ENCODE results near the gene DCAF4.

The DCAF4 gene

GRCh38 chr14:72898448-72898847 is 27.8 kb upstream of the DCAF4 start:
- no peak for DNase-seq

DNA sequence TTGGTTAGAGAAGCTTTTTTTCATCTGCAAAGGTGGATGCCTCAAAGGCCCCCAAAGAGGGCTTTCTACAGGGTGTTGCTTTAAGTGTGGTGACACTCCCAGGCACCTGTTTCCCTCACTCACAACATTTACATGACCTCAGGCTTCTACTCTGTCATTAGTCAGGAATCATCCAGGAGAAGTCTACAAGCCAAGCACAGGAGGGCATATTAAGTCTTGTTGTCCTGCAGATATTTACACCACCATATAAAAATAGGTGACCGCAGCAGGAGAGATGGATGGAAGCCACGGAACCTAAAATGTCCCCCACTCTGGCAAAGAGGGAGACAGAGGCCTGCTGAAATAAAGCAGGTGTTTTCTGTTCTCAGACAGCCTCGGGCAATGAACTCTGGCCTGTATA is 24.9 kb upstream of the DCAF4 start:
- DNase-seq, result no peak

- DNase-seq, result no peak
These were observed 23.3 kb upstream of the DCAF4 start for GRCh38 chr14:72902801-72903530.

- DNase-seq, result no peak
These were observed 22.5 kb upstream of the DCAF4 start for GRCh38 chr14:72903716-72904115.

DNA sequence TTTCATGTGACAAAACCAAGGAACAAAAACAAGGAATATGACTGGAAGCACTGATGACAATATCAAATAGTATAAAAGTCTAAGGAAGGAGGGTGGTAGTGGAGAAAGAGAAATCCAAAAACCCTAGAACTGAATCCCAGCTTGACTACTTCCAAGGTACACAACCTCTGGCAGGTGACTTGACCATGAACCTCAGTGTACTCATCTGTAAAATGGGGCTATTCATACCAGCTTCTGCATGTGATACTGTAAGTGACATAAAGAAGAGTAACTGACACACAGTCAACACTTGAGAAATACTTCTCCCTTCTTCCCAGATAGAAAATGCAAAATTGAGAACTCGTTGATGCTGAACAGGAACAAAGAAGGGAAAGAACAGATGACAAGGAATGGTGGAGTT is 22.0 kb upstream of the DCAF4 start:
- no peak for DNase-seq

- DNase-seq, result peak; percentile 87
These were observed 21.3 kb upstream of the DCAF4 start for GRCh38 chr14:72904840-72905561.

DNA sequence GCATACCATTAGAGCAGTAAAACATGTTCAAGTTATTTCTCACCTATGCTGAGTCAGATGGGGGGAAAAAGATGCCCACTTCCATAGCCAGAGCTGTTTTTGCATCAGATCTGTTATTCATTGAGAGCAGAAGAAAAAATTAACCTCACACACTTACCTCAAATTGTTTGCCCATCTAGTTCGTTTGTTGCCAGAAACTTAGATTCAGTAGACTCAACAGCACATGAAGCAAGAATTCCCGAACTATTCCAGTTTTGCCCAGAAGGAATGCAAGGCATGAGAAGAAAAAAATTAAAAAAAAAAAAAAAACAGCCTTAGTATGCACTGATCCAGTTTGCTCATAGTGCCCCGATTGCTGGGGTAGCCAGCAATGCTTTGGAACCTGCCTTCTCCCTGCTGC is 19.9 kb upstream of the DCAF4 start:
- DNase-seq, result peak; percentile 93

- DNase-seq, result no peak
These were observed 19.4 kb upstream of the DCAF4 start for GRCh38 chr14:72906879-72907278.

GRCh38 chr14:72907886-72908285 is 18.4 kb upstream of the DCAF4 start:
- peak; percentile 86 for DNase-seq

DNA sequence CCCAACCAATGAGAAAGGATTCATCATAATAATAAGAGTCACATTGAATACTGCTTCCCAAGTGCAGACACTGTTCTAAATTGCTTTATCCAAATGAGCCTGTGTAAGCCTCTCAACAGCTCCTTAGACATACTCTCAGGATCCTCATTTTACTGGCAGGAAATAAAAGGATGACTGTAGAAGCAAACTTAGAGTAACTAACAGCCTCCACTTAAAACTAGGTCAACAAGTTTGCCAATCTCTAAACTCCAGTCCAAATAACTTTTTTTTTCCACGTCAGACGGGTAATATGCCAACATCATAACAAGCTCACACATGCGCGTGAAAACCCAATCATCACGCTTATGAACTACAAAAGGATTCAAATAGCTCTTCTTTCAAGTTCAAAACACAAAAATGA is 17.1 kb upstream of the DCAF4 start:
- no peak for DNase-seq

GRCh38 chr14:72913809-72914208 is 12.5 kb upstream of the DCAF4 start:
- DNase-seq, result no peak

DNA sequence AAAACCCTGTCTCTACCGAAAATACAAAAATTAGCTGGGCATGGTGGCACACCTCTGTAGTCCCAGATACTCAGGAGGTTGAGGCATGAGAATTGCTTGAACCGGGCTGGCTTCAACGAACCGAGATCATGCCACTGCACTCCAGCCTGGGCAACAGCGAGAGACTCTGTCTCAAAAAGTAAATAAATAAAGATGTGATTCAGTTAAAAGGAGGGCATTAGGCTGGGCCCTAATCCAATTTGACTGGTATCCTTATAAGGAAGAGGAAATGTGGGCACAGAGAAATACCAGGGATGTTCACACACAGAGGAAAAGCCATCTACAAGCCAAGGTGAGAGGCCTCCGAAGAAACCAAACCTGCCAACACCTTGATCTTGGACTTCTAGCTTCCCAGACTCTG is 10.1 kb upstream of the DCAF4 start:
- DNase-seq, result no peak

GRCh38 chr14:72917094-72917802 is 9.0 kb upstream of the DCAF4 start:
- DNase-seq, result no peak

- DNase-seq, result no peak
These were observed 6.3 kb upstream of the DCAF4 start for GRCh38 chr14:72920008-72920407.

DNA sequence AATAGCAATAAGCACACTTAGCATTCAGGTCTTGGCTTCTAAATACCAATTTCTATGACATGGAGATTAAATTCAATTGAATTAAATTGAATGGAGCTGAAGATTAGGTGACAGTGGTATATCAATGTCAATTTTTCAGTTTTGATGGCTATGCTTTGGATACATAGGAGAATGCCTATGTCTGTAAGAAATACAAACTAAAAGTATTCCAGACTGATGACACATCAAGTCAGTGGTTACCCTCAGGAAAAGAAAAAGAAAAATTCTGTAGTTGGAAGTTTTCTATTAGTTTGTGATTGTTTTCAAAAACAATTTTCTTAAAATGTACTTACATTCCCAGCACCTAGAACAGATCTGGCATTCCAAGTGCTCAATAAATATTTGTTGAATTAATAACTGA is 4.9 kb upstream of the DCAF4 start:
- peak; percentile 32 for DNase-seq

- DNase-seq, result no peak
These were observed 1.9 kb upstream of the DCAF4 start for GRCh38 chr14:72924337-72924736.

- no peak for DNase-seq
These were observed 999 bp upstream of the DCAF4 start for GRCh38 chr14:72925171-72925759.

DNA sequence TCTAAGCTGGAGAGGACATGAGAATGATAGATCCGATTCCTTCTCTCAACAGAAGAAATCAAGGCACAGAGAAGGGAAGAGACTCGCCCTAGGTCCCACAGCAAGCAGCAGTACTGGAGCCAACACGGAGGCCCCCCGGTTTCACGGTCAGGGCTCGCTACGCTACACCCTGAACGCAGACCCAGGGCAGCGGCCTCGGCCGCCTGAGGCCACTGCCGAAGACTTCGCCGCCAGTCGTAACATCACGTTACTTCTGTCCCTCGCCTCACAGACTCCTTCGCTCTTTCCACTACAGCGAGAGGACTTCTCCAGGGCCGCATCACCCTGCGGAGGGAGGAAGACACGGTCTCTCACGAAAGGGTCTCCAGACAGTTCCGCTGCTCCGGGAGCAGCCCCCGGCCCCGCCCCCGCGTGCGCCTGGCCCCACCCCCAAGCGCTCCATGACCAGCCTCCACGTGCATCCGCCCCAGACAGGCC is 411 bp upstream of the DCAF4 start:
- no peak for DNase-seq

GRCh38 chr14:72928872-72929271 is 2.6 kb downstream of the DCAF4 start:
- no peak for DNase-seq

- no peak for DNase-seq
These were observed 3.2 kb downstream of the DCAF4 start for GRCh38 chr14:72929316-72930080.

GRCh38 chr14:72932893-72933292 is 6.6 kb downstream of the DCAF4 start:
- no peak for DNase-seq

GRCh38 chr14:72939630-72940029 is 13.4 kb downstream of the DCAF4 start:
- no peak for DNase-seq

Measured in fibroblast of skin of scalp (primary cell).